Stimulated activated naive CD8-positive, alpha-beta T cell treated with anti-CD3 and anti-CD28 coated beads, Interleukin-15, Interleukin-2, amounts not matched to agents 100 U/mL and 50 U/mL, for 24 hours (primary cell): Measurements from ENCODE around the gene UBE2E2.
A peak's percentile ranks its signal among the peaks of the same experiment; 100 is the strongest.

ENCODE experiments used
- ATAC-seq: fragments of 150-1000 bp; cut with Tn5 transposase; one replicate; pipeline ENCODE4 v1.10.0; 2021
- DNase-seq: peaks from one replicate; pipeline ENCODE4 v3.0.0; 2021

The UBE2E2 gene

DNA sequence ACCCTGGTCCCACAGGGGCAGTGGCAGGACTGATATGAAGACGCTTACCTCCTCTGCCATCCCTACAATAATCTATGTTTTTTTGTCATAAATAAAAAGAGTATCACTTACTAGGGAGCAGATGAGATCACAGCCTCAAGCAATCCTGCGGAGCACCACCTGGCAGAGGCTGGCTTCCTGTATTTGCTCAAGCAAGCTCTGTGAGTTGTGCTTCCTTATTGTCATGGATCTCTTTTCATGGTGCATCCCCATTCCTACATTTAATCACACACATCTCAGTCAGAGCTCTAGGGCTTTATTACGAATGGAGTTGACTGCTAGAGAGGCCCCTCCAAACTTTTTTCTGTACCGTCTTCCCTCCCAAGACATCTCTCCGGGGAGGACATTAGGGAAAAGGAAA, 186.0 kb downstream of the UBE2E2 start:
- DNase-seq: no peak
- no peak for ATAC-seq

- DNase-seq (no peak), ATAC-seq (no peak)
Measured at GRCh38 chr3:23389686-23390085, 186.6 kb downstream of the UBE2E2 start.

DNA sequence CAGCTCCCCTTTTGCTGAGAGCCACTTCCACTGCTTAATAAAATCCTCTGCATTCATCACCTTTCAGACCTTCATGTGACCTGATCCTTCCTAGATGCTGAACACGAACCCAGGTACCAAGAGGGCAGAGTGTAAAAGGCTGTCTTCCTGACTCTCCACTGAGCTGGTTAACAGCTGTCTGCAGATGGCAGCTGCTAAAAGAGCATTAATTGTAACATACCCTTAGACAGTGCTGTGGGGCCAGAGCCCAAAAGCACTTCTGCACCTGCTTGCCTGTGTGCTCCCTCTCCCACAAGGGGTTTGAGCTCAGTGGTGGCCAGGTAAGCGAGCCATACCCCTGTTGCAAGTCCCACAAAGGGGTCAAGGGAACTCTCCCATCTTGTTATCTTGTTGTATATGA, 187.3 kb downstream of the UBE2E2 start:
- DNase-seq (no peak), ATAC-seq (no peak)

- DNase-seq (no peak), ATAC-seq (no peak)
Measured at GRCh38 chr3:23390989-23391553, 187.9 kb downstream of the UBE2E2 start.

GRCh38 chr3:23395115-23395514, 192.0 kb downstream of the UBE2E2 start:
- DNase-seq: no peak
- no peak for ATAC-seq

GRCh38 chr3:23396746-23397145, 193.6 kb downstream of the UBE2E2 start:
- ATAC-seq (no peak), DNase-seq (no peak)

- no peak for DNase-seq
- ATAC-seq: no peak
Measured at GRCh38 chr3:23399221-23399620, 196.1 kb downstream of the UBE2E2 start.

GRCh38 chr3:23402728-23403492, 199.8 kb downstream of the UBE2E2 start:
- ATAC-seq (peak; percentile 52), DNase-seq (peak; percentile 10)

- DNase-seq (no peak), ATAC-seq (no peak)
Measured at GRCh38 chr3:23404246-23404645, 201.1 kb downstream of the UBE2E2 start.

DNA sequence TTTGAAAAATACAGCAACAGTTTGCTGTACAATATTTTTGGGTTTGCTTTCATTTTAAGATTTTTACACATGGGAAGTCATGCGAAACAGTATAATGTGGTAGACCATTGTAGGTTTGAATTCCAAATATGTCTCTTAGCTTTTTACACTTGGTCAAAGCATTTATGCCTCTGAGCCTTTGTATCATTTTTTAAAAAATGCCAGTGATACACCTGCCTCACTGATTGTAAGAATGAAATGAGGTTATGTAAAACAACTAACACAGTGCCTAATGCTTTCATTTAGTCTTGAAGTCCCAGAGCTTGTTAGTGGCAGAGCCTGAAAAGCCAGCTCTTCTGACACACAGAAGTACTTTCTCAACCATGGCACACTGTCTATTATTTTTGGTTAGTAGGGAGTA, 202.0 kb downstream of the UBE2E2 start:
- no peak for ATAC-seq
- no peak for DNase-seq

DNA sequence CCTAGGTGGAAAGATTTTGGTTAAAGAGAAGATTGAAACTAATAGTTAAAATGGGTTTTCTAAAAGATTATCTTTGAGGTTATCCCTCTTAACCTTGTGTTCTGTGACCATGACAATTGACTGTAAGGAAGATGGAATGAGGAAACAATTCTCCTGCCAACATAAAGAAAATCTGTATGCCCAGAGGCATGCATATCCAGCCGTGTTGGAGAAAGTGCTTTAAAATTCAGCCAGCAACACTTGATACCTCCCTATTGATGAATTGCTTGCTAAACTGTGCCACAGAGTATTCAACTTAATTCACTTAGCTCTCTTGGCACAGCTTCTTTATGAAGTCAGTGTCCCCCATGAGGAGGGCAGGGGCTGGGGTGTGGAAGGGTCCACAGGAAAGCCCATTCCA, 203.5 kb downstream of the UBE2E2 start:
- ATAC-seq (no peak), DNase-seq (no peak)

DNA sequence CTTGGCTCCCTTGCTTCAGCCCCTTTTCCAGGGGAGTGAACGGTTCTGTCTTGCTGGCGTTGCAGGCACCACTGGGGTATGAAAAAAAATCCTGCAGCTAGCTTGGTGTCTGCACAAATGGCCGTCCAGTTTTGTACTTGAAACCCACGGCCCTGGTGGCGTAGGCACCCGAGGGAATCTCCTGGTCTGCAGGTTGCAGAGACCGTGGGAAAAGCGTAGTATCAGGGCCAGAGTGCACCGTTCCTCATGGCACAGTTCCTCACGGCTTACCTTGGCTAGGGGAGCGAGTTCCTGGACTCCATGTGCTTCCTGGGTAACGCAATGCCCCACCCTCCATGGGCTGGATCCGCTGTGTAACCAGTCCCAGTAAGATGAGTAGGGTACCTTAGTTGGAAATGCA, 214.9 kb downstream of the UBE2E2 start:
- DNase-seq: no peak
- no peak for ATAC-seq

DNA sequence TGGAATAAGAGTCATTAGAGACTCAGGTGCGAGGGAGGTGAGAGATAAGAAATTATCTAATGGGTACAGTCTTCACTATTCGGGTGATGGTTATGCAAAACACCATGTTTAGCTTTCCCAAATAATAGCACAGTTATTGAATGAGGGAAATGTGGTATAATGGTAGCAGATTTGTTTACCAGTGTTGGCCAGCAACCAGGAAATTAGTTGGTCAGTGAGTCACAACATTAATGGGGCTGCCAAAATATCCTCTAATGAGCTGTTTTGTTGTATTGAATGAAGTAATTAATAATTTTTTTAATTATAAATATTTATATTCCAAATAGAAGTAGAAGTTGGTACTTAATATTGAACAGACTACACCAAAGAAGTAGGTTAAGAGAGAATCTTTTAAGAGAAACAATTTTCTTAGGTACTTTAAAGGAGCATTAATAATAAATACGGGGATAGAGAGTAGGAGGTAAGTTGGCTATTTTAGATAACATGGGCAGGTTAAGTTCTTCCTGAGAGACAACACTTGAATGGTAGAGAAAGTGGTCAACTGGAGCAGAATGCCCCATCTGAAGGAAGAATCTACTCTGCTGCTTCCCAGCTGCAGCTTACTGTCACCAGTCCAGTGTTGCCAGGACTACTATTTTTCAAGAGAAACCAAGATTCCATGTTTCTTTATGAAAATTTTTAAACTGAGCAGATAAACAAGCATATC, 218.8 kb downstream of the UBE2E2 start:
- DNase-seq: no peak
- no peak for ATAC-seq

DNA sequence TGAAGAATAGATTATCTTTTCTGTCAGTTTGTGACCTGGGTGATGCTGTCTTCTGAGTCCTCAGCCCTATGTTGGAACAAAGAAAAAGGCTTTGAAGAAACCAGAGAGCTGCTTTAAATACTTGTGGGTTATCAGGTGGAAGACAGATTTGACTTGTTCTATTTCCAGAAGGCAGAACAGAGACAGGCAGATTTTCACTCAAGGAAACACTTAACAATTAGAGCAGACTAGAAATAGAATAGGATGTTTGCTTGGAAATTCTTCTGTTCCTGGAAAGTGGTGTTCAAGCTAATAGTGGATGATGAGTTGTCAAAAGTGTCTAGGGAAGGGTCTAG, 219.4 kb downstream of the UBE2E2 start:
- no peak for DNase-seq
- no peak for ATAC-seq

GRCh38 chr3:23425410-23425809, 222.3 kb downstream of the UBE2E2 start:
- DNase-seq: no peak
- ATAC-seq: no peak

- ATAC-seq (no peak), DNase-seq (no peak)
Measured at GRCh38 chr3:23430781-23431398, 227.8 kb downstream of the UBE2E2 start.

- DNase-seq (no peak), ATAC-seq (no peak)
Measured at GRCh38 chr3:23431764-23432163, 228.6 kb downstream of the UBE2E2 start.

GRCh38 chr3:23435318-23435717, 232.2 kb downstream of the UBE2E2 start:
- DNase-seq (no peak), ATAC-seq (no peak)

GRCh38 chr3:23435904-23436303, 232.8 kb downstream of the UBE2E2 start:
- DNase-seq (no peak), ATAC-seq (no peak)

DNA sequence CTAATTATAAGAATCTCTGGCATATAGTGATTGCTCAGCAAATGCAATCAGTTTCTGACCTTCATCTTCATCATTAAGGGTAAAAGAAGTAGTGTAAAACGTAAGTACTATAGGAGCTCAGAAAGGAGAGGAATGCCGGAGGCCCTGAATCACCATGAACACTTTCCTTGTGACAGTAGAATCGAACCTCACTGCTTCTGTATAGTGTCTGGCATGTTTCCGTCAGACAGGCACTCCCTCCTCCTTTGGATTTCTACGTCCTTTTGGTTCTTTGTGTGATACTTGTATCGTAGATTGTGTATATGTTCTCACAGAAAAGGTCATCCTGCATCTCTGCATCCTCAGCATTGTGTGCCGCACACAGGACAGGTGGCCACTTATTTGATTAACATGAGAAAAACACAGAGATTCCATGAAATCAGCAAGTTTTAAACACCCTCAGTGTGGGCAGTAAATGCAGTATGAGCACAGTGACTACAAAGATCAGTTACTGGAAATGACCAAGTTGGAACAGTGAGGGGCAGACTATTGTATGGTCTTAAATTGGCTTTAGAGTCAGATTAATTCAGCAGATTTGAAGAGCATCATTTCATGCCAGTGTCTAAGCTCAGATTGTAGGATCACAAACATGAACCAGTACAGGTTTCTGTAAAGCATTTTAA, 234.5 kb downstream of the UBE2E2 start:
- no peak for DNase-seq
- ATAC-seq: no peak

- ATAC-seq (no peak), DNase-seq (no peak)
Measured at GRCh38 chr3:23438657-23439056, 235.5 kb downstream of the UBE2E2 start.

DNA sequence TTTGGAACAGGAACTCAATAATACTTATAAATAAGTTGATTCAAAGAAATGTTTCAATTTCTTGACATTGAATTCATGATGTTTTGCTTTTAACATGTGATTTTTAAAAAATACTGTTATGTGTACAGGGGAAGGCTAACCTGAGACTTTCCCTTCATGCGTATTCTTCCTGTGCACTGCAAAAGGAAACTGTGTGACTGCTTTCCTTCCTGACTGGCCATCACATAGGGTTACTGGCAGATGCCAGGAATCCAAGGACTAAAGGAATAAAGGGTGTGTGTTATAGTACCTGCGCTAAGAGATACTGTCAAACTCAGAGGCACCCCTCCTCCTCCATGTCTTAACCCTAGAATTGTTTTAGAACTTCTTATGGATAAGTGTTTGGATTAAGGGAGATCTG, 236.0 kb downstream of the UBE2E2 start:
- DNase-seq (no peak), ATAC-seq (no peak)
